CD4-positive, alpha-beta memory T cell (primary cell): ENCODE data around the gene TGM4. TPM values are rescaled to one million over a fixed set of nuclear protein-coding genes. Genes with fewer than 3 reads are reported as not detected.
A peak's percentile ranks its signal among the peaks of the same experiment; 100 is the strongest.

Experiments used
- CTCF ChIA-PET: fragments of 350-600 bp; sonication (Branson Sonifier 250); formaldehyde crosslinking; loops from one replicate; lab custom pipeline; 2021; ENCODE audit warnings: inconsistent platforms; ENCODE audit not compliant: partially characterized antibody; lab: Charles Lee
- POLR2A ChIA-PET: fragments of 350-600 bp; sonication (Branson Sonifier 250); formaldehyde crosslinking; loops from one replicate; lab custom pipeline; 2021; ENCODE audit not compliant: partially characterized antibody; lab: Charles Lee
- DNase-seq, 5 donors: peaks; one replicate each; pipeline versions ENCODE4 v3.0.0 to v3.0.0-alpha.2; 2020 to 2022; ENCODE audit warnings: mixed read lengths in 1 of 5
- H3K27ac ChIP-seq: one replicate; pipeline ENCODE4 v1.7.0; 2013; ENCODE audit warnings: low read depth, low read length
- H3K27me3 ChIP-seq: 2 replicates; pipeline ENCODE4 v1.7.0; 2013; ENCODE audit warnings: mild to moderate bottlenecking, low read length, moderate library complexity; ENCODE audit not compliant: insufficient read depth
- H3K36me3 ChIP-seq: 2 replicates; pipeline ENCODE4 v1.7.0; 2013; ENCODE audit warnings: mild to moderate bottlenecking, low read length, moderate library complexity; ENCODE audit not compliant: insufficient read depth
- H3K4me1 ChIP-seq: 2 replicates; pipeline ENCODE4 v1.7.0; 2013; ENCODE audit warnings: mild to moderate bottlenecking, low read length, moderate library complexity; ENCODE audit not compliant: insufficient read depth
- H3K4me3 ChIP-seq, 2 donors: one replicate each; pipeline ENCODE4 v1.7.0; 2013; ENCODE audit warnings: low read length in 2 of 2, mild to moderate bottlenecking in 1 of 2
- H3K9me3 ChIP-seq, 2 donors: one replicate each; pipeline ENCODE4 v1.7.0; 2013; ENCODE audit warnings: low read length in 2 of 2, control low read depth in 1 of 2; ENCODE audit not compliant: control insufficient read depth in 1 of 2
- H3K27ac Mint-ChIP-seq, 7 donors: one replicate each; pipeline ENCODE4 v1.8.0; 2020 to 2021; ENCODE audit warnings: mixed read lengths in 7 of 7, mild to moderate bottlenecking in 6 of 7, inconsistent platforms in 3 of 7, moderate library complexity in 3 of 7
- H3K27me3 Mint-ChIP-seq, 2 donors: one replicate each; pipeline ENCODE4 v1.8.0; 2020 to 2021; ENCODE audit warnings: mixed read lengths in 2 of 2
- H3K36me3 Mint-ChIP-seq, 2 donors: one replicate each; pipeline ENCODE4 v1.8.0; 2020 to 2021; ENCODE audit warnings: mixed read lengths in 2 of 2, inconsistent platforms in 1 of 2, mild to moderate bottlenecking in 1 of 2
- H3K4me1 Mint-ChIP-seq, 4 donors: one replicate each; pipeline ENCODE4 v1.8.0; 2020 to 2021; ENCODE audit warnings: mixed read lengths in 4 of 4, mild to moderate bottlenecking in 1 of 4
- H3K4me3 Mint-ChIP-seq, 8 donors: one replicate each; pipeline ENCODE4 v1.8.0; 2020 to 2021; ENCODE audit warnings: mixed read lengths in 8 of 8, mild to moderate bottlenecking in 7 of 8, moderate library complexity in 6 of 8, inconsistent platforms in 3 of 8
- H3K9me3 Mint-ChIP-seq, 8 donors: one replicate each; pipeline ENCODE4 v1.8.0; 2020 to 2021; ENCODE audit warnings: mixed read lengths in 8 of 8, mild to moderate bottlenecking in 5 of 8, inconsistent platforms in 3 of 8, moderate library complexity in 1 of 8
- intact Hi-C: fragments of 100-400 bp; cut with micrococcal nuclease; formaldehyde crosslinking; loops from one replicate; pipeline ENCODE4 v1.15.1; 2023
- polyA plus RNA-seq, 2 donors: library from polyadenylated mRNA; unstranded; fragments of 300-500 nt; fragmentation: Illumina TruSeq; gene quantifications; one replicate each; pipeline ENCODE4 v1.2.3, GENCODE V29; 2021
- total RNA-seq, 2 experiments: library from RNA; stranded (reverse); gene quantifications; one replicate each; pipeline ENCODE4 v1.2.3, GENCODE V29; 2021

The TGM4 gene
- total and polyA plus RNA-seq, 4 experiments from 2014 or later = not detected

DNA sequence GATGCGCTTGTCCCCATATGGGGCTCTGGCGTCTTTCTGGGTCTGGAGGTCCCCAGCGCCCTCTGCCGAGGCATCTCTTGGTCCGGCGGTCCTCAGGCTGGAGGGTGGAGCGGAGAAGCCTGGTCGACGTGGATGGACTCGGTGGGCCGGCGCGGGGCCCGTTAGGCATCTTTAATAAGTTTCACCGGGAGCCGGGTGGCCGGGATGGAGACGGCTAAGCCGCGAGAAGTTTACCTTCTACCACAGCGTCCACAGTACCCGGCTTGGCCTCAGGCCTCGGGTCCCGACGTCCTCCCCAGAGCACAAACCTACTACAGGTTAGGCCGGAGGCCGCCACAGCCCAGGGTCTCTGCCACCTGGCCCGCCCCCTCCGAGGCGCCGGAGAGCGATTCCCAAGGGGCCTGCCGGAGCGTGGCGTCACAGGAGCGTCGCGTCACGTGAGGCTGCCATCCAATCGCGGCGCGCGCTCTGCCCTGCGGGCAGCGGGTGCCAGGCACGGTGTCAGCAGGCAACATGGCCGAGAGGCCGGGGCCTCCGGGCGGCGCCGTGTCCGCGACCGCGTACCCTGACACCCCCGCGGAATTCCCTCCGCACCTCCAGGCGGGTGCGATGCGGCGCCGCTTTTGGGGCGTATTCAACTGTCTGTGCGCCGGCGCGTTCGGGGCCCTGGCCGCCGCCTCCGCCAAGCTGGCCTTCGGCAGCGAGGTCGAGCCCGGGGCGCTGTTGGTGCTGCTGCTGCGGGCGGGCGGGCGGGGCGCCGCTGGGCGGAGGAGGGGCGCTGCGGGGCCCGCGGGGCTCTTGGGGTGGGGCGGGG lies 12.8 kb upstream of the TGM4 start, which contains the start of gene TMEM42:
TSS of gene TMEM42 (plus strand) at position 501 of the 814 bp plus-strand sequence. CDS start at position 514, 13 bp downstream.
- H3K4me1 ChIP-seq = peaks cover 38% of the 10 kb centered on the region
- DNase-seq = peak; percentile 84 to 91 (median 88)
- no peaks in the 10 kb centered on the region for H3K27me3 ChIP-seq
- peak within 1 kb of the TSS; percentile 88 for H3K27ac ChIP-seq
- peak within 1 kb of the TSS; percentile 46 to 85 for H3K4me3 ChIP-seq
- Mint-ChIP-seq H3K4me1 (peaks cover 19 to 47% (median 36%) of the 10 kb centered on the region in 4 donors), H3K36me3 (peaks cover 0 to 6% of the 10 kb centered on the region in 2 donors), H3K9me3 (no peaks in the 10 kb centered on the region), H3K27ac (peak within 1 kb of the TSS; percentile 90 to 98 (median 94)), H3K4me3 (peak within 1 kb of the TSS; percentile 88 to 93 (median 90)), H3K27me3 (no peaks in the 10 kb centered on the region)
- no peaks in the 10 kb centered on the region for H3K36me3 ChIP-seq
- H3K9me3 ChIP-seq = no peaks in the 10 kb centered on the region
- POLR2A ChIA-PET = interaction anchor here (1.0 to 1.6 kb wide), 5 partner anchors 100 to 523 kb away, joined by 4 to 7 read pairs (median 6); partner anchors contain the start of genes EXOSC7, KIAA1143, KIF15 and TCAIM
- CTCF ChIA-PET = no interaction called here
- intact Hi-C loops = loop anchor here (1.0 to 5.0 kb wide), 5 partner anchors 100 to 1171 kb away; partner anchors contain the start of genes ABHD5, EXOSC7, KIAA1143 and KIF15

DNA sequence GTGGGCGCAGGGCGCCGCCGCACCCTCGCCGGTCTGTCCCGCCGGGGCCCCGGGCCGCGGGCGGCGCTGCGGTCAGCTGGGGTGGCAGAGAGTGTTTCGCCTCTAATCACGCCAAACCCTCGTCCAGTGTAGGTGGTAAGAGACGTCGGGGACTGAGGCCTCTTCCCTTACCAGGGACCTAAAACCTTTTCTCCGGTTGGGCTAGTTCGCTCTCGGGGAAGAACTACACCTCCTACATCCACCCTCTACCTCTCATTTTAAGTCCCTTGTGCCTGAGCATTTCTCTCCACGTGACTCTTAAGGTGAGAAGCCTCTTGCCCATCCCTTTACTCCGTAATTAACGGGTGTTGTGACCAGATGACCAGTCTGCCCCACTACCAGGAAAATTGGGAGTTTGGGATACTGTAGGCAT lies 12.2 kb upstream of the TGM4 start:
- H3K36me3 Mint-ChIP-seq = peaks cover 0 to 7% of the 10 kb centered on the region in 2 donors
- no peak for DNase-seq
- ChIA-PET POLR2A (interaction anchor here (1.0 to 1.6 kb wide), 5 partner anchors 101 to 524 kb away, joined by 4 to 7 read pairs (median 6); partner anchors contain the start of genes EXOSC7, KIAA1143, KIF15 and TCAIM), CTCF (no interaction called here)
- Histone ChIP-seq H3K4me1 (peaks cover 40% of the 10 kb centered on the region), H3K27me3 (no peaks in the 10 kb centered on the region), H3K4me3 (peak overlapping the region; percentile 46 to 75), H3K36me3 (no peaks in the 10 kb centered on the region), H3K27ac (peak overlapping the region; percentile 88), H3K9me3 (no peaks in the 10 kb centered on the region)
- peaks cover 25 to 53% (median 42%) of the 10 kb centered on the region in 4 donors for H3K4me1 Mint-ChIP-seq
- H3K27me3 Mint-ChIP-seq = no peaks in the 10 kb centered on the region
- H3K9me3 Mint-ChIP-seq = no peaks in the 10 kb centered on the region
- H3K4me3 Mint-ChIP-seq = peak overlapping the region; percentile 84 to 90 (median 88)
- H3K27ac Mint-ChIP-seq = peak overlapping the region; percentile 88 to 96 (median 91)
- intact Hi-C loops = loop anchor here (5.0 kb wide), 1 partner anchor 525 kb away; the partner anchor contains the start of gene TCAIM

GRCh38 chr3:44865272-44866035 lies 9.0 kb upstream of the TGM4 start:
- H3K27ac Mint-ChIP-seq = peak overlapping the region; percentile 76 to 93 (median 90)
- POLR2A ChIA-PET = interaction anchor here (1.0 to 1.1 kb wide), 2 partner anchors 104 to 355 kb away, joined by 3 read pairs; partner anchors contain the start of gene KIAA1143
- no peaks in the 10 kb centered on the region for H3K36me3 ChIP-seq
- DNase-seq = peak in 4 of 5 donors; percentile 18 to 30 (median 24)
- no peaks in the 10 kb centered on the region for H3K27me3 Mint-ChIP-seq
- peaks cover 40% of the 10 kb centered on the region for H3K4me1 ChIP-seq
- H3K9me3 Mint-ChIP-seq = no peaks in the 10 kb centered on the region
- CTCF ChIA-PET = no interaction called here
- no peaks in the 10 kb centered on the region for H3K9me3 ChIP-seq
- intact Hi-C loops = no loop called here
- H3K27me3 ChIP-seq = no peaks in the 10 kb centered on the region
- H3K27ac ChIP-seq = peak overlapping the region; percentile 24
- no peak overlapping the region for H3K4me3 ChIP-seq
- H3K36me3 Mint-ChIP-seq = peaks cover 7% of the 10 kb centered on the region in 2 donors
- peaks cover 27 to 60% (median 46%) of the 10 kb centered on the region in 4 donors for H3K4me1 Mint-ChIP-seq
- peak overlapping the region in 7 of 8 donors; percentile 54 to 71 (median 68) for H3K4me3 Mint-ChIP-seq

GRCh38 chr3:44867421-44868111 lies 6.8 kb upstream of the TGM4 start:
- Histone ChIP-seq H3K4me3 (no peak overlapping the region), H3K27me3 (no peaks in the 10 kb centered on the region), H3K36me3 (no peaks in the 10 kb centered on the region), H3K4me1 (peaks cover 32% of the 10 kb centered on the region), H3K9me3 (no peaks in the 10 kb centered on the region), H3K27ac (no peak overlapping the region)
- Mint-ChIP-seq H3K36me3 (peaks cover 4 to 7% of the 10 kb centered on the region in 2 donors), H3K27me3 (no peaks in the 10 kb centered on the region), H3K4me3 (no peak overlapping the region), H3K27ac (peak overlapping the region in 4 of 7 donors; percentile 10 to 90 (median 70)), H3K4me1 (peaks cover 24 to 51% (median 40%) of the 10 kb centered on the region in 4 donors), H3K9me3 (no peaks in the 10 kb centered on the region)
- ChIA-PET CTCF (interaction anchor here (2.0 kb wide), 1 partner anchor 45 kb away, joined by 5 read pairs; no protein-coding TSS in a partner anchor), POLR2A (interaction anchor here (0.9 to 1.0 kb wide), 2 partner anchors 138 to 357 kb away, joined by 3 read pairs; no protein-coding TSS in a partner anchor)
- DNase-seq = no peak
- intact Hi-C loops = no loop called here

- no peak overlapping the region for H3K4me3 Mint-ChIP-seq
- no peaks in the 10 kb centered on the region for H3K27me3 Mint-ChIP-seq
- intact Hi-C loops = no loop called here
- H3K27ac ChIP-seq = no peak overlapping the region
- peaks cover 10% of the 10 kb centered on the region for H3K4me1 ChIP-seq
- H3K4me3 ChIP-seq = no peak overlapping the region
- no peaks in the 10 kb centered on the region for H3K36me3 ChIP-seq
- CTCF ChIA-PET = no interaction called here
- peaks cover 1 to 7% of the 10 kb centered on the region in 2 donors for H3K36me3 Mint-ChIP-seq
- H3K4me1 Mint-ChIP-seq = peaks cover 12 to 23% (median 19%) of the 10 kb centered on the region in 4 donors
- H3K27ac Mint-ChIP-seq = no peak overlapping the region
- no peaks in the 10 kb centered on the region for H3K9me3 ChIP-seq
- no peaks in the 10 kb centered on the region for H3K9me3 Mint-ChIP-seq
- POLR2A ChIA-PET = no interaction called here
- DNase-seq = no peak
- H3K27me3 ChIP-seq = no peaks in the 10 kb centered on the region
Observed at GRCh38 chr3:44870375-44871061, 3.9 kb upstream of the TGM4 start.

- peaks cover 0 to 2% (median 0%) of the 10 kb centered on the region in 4 donors for H3K4me1 Mint-ChIP-seq
- H3K9me3 Mint-ChIP-seq = no peaks in the 10 kb centered on the region
- H3K4me3 ChIP-seq = no peak overlapping the region
- H3K36me3 ChIP-seq = no peaks in the 10 kb centered on the region
- no peak overlapping the region for H3K27ac ChIP-seq
- intact Hi-C loops = no loop called here
- CTCF ChIA-PET = no interaction called here
- POLR2A ChIA-PET = no interaction called here
- H3K27ac Mint-ChIP-seq = no peak overlapping the region
- no peaks in the 10 kb centered on the region for H3K9me3 ChIP-seq
- H3K36me3 Mint-ChIP-seq = no peaks in the 10 kb centered on the region
- peaks cover 0 to 5% of the 10 kb centered on the region in 2 donors for H3K27me3 Mint-ChIP-seq
- no peaks in the 10 kb centered on the region for H3K4me1 ChIP-seq
- no peaks in the 10 kb centered on the region for H3K27me3 ChIP-seq
- no peak overlapping the region for H3K4me3 Mint-ChIP-seq
- no peak for DNase-seq
Observed at GRCh38 chr3:44875596-44875995, 1.2 kb downstream of the TGM4 start.
